Thyroid gland (tissue), 4 donors: Measurements from ENCODE around the gene ADCY7.

Experiments
- POLR2A ChIP-seq, 2 donors: fragments of 450-650 bp; IDR thresholded peaks; one replicate each; pipeline ENCODE4 v1.6.1; 2017; ENCODE audit warnings: antibody characterized with exemption in 2 of 2, mild to moderate bottlenecking in 2 of 2, moderate library complexity in 1 of 2
- TF ChIP-seq, protein P1 (sequence below), 6 experiments: fragments of 200-600 bp in 3 of 6; fragments of 450-650 bp in 3 of 6; sonication (generic) in 3 of 6; IDR thresholded peaks; one replicate each; pipeline ENCODE4 v1.5.1; 2016 to 2019; ENCODE audit warnings: antibody characterized with exemption in 6 of 6, mild to moderate bottlenecking in 2 of 6, inconsistent platforms in 1 of 6, moderate library complexity in 1 of 6

DNA sequence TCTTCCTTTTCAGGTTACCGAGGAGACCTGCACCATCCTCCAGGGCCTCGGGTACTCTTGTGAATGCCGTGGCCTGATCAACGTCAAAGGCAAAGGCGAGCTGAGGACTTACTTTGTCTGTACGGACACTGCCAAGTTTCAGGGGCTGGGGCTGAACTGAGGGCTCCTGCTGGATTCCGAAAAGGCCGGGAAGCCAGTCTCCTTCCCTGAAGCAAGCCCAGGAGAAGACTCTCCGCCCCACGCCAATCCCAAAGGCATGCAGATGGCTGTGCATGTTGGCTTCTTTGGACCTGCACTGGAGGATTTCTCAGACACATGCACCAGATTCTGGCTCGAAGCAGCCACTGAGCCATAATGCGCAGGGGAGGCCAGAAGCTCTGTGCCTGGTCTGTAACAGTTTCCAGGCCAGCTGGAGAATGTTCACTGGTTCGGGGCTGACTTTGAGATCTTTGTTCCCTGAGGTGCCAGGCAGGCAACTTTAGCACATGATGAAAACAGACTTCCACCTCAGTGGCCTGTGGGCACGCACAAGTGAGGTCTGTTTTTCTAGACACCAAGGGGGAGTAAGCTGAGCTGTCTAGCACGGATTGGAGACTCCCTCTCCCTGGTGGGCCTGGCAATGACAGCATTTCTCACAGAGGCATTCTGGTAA lies 49.1 kb downstream of the ADCY7 start:
- TF ChIP-seq, protein P1, sequence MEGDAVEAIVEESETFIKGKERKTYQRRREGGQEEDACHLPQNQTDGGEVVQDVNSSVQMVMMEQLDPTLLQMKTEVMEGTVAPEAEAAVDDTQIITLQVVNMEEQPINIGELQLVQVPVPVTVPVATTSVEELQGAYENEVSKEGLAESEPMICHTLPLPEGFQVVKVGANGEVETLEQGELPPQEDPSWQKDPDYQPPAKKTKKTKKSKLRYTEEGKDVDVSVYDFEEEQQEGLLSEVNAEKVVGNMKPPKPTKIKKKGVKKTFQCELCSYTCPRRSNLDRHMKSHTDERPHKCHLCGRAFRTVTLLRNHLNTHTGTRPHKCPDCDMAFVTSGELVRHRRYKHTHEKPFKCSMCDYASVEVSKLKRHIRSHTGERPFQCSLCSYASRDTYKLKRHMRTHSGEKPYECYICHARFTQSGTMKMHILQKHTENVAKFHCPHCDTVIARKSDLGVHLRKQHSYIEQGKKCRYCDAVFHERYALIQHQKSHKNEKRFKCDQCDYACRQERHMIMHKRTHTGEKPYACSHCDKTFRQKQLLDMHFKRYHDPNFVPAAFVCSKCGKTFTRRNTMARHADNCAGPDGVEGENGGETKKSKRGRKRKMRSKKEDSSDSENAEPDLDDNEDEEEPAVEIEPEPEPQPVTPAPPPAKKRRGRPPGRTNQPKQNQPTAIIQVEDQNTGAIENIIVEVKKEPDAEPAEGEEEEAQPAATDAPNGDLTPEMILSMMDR (IDR thresholded peaks at IDR 0.05): no peak
- TF ChIP-seq POLR2A (IDR thresholded peaks at IDR 0.05): no peak
